ENCODE measurements around the gene RAMP2.
A peak's percentile ranks its signal among the peaks of the same experiment; 100 is the strongest.
"Not testable (repeated sequence)": the region's sequence is repeated elsewhere in the genome, so short reads cannot be mapped to it uniquely, and the experiment has no call there.

RAMP2 gene

DNA sequence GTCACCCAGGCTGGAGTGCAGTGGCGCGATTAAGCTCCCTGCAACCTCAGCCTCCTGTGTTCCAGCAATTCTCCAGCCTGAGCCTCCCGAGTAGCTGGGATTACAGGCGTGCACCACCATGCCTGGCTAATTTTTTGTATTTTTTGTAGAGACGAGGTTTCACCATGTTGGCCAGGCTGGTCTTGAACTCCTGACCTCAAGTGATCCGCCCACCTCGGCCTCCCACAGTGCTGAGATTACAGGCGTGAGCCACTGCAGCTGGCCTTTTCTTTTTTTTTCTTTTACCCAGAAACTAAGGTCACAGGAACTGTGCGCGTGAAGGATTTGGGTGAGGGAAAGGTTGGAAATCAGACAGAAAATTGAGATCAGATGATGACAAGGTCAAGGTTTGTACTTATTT is 8.9 kb downstream of the RAMP2 start:
- not testable (repeated sequence) for DNase-seq

DNA sequence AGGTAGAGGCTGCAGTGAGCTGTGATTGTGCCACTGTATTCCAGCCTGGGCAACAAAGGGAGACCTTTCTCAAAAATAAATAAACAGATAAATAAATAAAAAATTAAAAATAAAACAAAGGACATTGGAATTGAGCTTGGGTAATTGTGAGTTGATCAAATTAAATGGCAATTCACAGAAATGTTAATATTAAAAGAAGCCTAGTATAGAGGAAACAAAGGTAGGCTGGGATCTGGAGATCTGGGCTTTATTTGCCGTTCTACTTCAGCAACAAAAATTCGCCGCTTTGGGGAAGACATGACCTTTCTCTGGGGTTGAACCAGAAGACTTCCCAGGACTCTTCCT is 11.9 kb downstream of the RAMP2 start:
- no peak for DNase-seq

DNA sequence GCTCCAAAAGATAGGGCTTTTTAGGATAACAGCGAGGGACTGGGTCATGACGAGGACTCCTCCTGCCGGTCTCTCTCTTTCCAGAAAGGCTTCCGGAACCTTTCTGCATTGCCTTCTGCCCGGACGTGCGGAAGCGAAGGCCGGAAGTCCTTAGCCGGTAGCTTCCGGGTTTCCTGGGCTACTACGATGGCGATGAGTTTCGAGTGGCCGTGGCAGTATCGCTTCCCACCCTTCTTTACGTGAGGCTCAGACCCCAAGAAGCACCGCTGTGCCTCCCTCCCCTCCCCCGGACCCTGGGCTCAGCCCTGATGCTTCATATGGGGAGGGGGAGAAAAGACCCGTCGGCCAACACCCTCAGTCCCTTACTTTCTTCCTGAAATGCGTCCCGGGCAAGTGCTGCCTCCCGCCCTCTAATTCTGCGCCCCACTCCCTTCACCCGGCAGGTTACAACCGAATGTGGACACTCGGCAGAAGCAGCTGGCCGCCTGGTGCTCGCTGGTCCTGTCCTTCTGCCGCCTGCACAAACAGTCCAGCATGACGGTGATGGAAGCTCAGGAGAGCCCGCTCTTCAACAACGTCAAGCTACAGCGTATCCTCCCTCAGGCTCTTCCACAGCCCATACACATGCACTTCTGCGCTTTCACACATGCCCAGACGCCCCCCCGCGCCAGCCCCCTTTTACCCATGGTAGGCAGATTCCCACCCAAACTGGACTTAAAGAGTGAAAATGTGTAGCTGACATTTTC is 12.4 kb downstream of the RAMP2 start, which contains the start of gene VPS25:
VPS25 (plus strand) TSS at position 160 of the 746 bp plus-strand sequence; CDS start at position 187, 27 bp downstream.
- peak; percentile 89 for DNase-seq

DNA sequence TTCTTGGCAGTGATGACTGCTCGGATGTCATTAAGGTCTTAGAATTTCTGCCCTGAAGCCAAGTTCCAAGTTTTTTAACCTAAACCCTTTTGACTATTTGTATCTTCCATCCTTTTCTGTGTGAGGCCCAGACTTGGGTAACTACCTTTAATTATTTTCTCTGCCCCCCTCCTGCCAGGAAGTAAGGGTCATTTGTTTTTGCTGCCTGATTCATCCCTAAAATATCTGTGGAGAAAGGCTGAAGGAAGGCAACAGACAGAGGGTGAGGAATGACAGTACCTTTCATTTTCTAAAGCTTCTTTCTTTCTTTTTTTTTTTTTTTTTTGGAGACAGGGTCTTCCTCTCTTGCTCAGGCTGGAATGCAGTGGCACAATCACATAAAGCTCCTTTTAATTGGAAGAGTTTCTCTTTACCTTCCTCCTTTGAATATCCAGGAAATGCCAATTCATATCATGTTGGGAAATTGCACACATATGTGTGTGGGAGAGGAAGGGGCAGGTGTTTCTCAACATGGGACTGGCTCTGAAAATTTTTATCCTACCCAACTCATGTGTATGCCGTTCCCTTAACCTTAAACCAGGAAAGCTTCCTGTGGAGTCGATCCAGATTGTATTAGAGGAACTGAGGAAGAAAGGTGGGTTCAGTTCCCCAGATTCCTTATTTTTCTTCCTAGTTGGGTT is 13.2 kb downstream of the RAMP2 start:
- peak; percentile 41 for DNase-seq

DNA sequence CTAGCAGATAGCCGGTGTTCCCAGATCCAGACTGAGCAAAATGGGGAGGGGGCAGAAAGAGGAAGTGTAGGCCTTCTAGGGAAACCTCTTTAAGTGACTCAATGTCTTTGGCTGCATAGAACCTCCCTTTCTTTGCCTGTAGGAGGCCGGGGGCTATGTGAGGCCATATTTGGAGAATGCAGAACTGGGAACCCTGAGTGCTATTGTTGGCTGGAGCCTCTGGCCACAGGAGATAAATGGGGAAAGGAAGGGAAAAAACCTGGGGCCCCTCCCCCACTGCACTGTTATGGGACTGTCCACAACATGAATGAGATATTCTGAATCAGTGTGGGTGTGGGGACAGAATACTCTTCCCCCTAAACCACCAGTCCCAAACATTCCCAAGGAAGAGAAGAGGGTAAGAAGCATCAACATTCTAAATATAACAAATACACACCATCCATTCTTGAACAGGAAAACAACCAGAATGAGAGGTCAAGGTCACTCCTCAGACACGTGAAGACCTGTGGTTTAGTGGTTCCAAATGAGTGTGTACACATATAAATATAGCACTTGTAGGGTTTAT is 14.6 kb downstream of the RAMP2 start:
- DNase-seq = peak; percentile 47

DNA sequence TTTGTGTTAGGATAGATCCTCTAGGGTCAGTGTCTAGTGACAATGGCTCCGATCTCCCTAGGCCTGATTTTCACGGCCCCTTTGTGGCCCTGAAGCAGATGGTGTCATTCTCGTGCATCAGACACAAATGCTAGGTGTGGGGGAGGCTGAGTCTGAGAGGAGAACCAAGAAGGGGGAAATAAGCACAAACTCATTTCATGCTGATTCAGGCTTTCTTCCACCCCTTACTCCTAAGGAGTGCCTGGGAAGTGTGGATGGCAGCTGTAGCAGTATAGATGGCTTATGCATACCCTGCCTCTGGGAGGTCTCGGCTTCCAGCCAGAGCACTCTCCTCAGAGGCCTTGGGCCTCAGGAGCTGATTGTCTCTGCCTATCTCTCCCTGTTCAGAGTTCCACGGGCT is 17.5 kb downstream of the RAMP2 start:
- no peak for DNase-seq

DNA sequence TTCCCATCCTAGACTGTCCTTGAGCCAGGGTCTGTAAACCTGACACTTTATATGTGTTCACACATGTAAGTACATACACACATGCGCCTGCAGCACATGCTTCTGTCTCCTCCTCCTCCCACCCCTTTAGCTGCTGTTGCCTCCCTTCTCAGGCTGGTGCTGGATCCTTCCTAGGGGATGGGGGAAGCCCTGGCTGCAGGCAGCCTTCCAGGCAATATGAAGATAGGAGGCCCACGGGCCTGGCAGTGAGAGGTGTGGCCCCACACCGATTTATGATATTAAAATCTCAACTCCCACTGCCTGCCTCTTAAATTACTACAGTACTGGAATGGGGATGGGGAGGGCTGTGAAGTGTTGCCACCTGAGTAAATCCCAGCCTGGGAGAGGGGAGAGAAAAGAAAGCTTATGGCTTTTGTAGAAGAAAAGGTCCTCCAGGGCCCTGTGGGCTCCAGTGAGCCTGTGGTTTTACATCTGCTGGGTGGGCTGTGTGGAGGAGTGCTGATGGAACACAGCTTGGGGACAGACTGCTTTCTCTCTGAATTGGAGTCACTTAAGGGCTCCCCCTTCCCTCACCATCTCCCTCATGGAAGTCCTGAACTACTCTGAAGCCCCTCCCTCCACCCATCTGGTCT is 18.4 kb downstream of the RAMP2 start:
- DNase-seq = no peak

DNA sequence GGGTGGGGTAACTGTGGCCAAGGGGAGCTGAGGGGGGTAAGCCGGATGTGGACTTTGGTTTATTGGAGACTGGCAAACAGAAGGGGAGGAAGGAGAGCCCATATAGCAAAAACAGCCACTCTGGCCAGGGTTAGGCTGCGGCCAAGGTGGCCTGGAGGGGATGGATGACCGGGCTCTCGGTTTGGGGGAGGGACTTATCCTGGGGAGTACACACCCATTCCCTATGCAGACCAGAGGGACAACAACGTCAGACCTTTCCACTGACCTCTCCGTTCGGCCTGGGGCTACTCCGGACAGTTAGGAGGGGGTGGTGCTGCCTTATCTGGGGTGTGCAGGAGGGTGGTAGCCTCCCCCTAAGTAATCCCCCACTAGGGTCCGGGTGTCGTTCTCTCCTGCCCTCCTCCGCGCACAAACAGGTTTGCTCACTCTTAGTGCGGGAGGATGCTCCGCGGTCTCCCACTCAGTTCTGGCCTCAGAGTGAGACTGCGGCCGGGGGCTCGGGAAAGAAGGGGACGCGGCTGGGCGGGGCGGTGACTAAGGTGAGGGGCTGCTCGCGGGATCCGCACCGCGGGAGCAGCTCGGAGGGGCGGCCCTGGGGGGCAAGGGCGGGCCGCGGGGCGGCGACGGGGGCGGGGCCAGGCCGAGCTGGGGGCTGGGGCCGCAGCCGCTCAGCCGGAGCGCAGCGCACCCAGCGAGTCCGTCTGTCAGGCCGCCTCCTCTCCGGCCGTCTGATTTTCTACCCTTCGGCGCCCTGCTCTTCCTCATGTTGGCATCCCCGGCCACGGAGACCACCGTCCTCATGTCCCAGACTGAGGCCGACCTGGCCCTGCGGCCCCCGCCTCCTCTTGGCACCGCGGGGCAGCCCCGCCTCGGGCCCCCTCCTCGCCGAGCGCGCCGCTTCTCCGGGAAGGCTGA is 19.2 kb downstream of the RAMP2 start, which contains the start of gene WNK4:
WNK4 (plus strand) TSS at position 675 of the 915 bp plus-strand sequence; CDS start at position 764, 89 bp downstream.
- DNase-seq = peak; percentile 23

DNA sequence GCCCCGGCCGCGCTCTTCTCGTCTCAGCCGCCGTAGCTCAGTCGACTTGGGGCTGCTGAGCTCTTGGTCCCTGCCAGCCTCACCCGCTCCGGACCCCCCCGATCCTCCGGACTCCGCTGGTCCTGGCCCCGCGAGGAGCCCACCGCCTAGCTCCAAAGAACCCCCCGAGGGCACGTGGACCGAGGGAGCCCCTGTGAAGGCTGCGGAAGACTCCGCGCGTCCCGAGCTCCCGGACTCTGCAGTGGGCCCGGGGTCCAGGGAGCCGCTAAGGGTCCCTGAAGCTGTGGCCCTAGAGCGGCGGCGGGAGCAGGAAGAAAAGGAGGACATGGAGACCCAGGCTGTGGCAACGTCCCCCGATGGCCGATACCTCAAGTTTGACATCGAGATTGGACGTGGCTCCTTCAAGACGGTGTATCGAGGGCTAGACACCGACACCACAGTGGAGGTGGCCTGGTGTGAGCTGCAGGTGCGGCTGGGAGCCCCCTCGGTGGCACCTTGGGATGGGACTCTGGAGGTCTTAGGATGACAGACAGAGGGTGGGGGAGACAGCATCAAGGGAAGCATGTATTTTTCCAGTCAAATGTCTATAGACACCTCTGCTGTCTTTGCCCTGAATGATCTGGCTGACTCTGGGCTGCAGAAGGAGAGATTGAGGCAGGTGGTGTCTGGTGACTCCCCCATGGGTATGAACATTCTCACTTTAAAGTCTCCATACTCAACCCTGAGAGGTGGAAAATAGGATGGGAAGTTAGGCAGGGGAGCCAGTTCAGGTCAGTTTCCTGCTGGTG is 20.0 kb downstream of the RAMP2 start:
- no peak for DNase-seq

DNA sequence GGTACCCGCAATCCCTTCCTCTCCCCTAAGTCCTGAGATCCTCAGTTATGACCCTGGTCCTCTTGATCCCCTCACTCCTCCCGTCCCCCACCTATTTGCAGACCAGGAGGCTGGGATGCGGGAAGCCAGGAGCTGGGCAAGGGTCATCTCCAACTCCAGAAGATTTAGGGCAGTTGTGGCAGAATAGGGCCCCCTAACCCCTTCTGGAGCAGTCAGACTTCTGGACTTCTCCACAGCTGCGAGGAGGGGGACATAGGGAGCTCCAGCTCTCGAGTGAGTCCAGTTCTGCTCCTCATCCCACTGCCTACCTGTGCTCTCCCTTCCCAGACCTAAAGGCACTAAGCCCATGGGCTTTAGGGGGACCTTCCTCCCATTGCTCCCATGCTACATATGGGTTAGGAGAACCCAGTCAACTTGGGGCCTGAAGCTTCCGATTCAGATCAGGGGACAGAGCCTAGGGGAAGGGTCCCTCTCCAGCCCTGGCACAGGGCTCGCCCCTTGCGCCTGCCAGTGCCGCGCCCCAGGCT is 20.7 kb downstream of the RAMP2 start:
- DNase-seq = no peak

DNA sequence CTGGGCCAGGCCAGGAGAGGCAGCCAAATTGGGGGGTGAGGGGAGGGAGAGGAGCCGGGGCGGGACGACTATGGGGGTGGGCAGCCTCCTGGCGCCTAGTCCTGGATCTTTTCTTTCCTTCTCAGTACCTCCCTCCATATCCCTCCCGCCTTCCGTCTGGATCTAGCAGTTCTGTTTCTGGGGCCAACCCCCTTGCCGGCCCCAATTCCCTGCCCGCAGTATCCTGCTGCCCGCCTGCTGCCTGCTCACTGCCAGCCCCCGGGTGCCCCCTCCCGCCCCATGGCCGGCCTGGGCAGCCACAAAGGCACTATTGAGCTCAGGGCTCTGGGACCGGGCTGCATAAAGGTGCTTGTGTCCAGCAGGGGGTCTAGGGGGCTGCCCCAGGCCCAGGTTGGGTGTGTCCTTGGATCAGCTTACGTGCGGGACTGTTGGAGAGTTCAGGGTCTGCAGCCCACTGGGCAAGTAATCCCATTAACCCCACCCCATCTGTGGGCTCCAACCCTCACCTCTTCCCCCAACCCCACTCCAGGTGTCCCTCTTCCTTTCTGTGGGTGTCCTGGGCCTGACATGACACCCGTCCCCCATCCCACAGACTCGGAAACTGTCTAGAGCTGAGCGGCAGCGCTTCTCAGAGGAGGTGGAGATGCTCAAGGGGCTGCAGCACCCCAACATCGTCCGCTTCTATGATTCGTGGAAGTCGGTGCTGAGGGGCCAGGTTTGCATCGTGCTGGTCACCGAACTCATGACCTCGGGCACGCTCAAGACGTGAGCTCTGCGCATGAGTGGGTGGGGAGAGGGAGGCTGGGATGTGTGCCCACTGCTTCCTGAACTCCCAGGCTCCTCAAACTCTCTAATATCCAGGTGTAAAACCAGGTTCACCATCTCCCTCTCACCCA is 21.4 kb downstream of the RAMP2 start:
- DNase-seq = no peak

DNA sequence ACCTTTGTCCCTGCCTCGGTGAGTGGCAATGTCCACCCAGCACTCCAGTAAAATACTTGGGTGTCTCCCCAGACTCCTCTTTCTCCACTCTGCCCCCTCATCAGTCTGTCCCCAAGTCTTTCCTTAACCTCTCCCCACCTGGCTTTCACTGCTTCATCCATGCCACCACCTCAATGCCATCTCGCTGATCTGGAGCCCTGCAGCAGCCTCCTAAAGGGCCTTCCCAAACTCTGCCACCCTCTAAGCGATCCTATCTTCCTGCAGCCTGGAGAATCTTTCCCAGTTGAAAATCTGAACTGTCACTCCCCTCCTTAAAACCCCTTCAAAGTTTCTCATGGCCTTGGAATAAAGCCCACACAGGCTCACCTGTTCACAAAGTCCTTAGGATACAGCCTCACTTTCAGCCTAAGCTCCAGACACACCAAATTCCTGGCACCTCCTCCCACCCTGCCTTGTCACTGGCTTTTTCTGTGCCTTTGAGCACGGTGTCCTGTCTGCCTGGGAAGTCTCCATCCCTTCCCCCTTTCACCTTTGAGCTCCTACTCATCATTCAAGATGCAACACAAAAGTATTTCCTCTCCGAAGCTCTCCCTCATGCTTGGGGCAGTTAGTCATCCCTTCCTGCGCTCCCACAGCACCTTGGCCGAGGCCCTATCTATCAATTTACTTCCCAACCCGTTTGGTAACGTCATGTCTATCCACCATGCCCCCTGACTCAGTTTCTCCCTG is 22.2 kb downstream of the RAMP2 start:
- peak; percentile 56 for DNase-seq

DNA sequence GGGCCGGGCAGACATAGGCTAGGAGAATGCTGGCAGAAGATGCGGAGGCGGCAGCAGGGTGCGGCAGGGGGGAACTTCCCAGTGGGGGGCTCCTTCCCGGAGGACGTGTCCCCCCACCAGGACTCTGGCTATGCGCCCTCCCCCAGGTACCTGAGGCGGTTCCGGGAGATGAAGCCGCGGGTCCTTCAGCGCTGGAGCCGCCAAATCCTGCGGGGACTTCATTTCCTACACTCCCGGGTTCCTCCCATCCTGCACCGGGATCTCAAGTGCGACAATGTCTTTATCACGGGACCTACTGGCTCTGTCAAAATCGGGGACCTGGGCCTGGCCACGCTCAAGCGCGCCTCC is 22.7 kb downstream of the RAMP2 start:
- DNase-seq = no peak

DNA sequence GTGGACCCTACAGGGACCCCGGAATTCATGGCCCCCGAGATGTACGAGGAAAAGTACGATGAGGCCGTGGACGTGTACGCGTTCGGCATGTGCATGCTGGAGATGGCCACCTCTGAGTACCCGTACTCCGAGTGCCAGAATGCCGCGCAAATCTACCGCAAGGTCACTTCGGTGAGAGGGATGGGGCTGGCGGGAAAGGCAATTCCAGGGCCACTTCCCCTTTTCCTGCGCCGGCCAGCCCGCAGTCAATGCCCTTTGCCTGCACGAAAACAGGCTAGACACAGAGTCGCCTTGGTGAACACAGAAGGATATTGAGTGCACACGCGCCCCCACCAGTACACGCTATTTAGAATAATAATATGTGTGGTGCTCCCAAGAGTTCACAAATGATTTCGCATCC is 23.4 kb downstream of the RAMP2 start:
- no peak for DNase-seq

DNA sequence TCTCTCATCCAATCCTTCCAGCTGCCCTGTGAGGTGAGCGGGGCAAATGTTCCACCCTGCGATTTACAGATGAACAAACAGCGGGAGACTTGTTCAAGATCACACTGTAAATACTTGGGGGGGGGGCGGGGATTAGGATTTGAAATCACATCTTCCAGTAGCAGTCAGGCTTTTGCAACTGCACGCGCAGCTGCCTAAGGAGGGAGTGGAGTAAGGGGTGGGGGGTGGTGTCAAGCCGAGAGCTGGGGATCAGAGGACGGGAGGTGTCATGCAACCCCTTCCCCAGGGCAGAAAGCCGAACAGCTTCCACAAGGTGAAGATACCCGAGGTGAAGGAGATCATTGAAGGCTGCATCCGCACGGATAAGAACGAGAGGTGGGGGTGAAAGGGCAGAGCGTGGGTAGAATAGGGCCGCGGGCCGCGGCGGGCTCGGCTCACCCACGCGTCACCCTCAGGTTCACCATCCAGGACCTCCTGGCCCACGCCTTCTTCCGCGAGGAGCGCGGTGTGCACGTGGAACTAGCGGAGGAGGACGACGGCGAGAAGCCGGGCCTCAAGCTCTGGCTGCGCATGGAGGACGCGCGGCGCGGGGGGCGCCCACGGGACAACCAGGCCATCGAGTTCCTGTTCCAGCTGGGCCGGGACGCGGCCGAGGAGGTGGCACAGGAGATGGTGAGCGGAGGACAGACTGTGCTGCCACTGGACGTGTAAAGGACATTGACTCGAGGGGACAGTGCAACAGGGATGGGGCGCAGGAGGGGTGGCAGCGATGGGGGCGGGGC is 24.0 kb downstream of the RAMP2 start:
- no peak for DNase-seq

DNA sequence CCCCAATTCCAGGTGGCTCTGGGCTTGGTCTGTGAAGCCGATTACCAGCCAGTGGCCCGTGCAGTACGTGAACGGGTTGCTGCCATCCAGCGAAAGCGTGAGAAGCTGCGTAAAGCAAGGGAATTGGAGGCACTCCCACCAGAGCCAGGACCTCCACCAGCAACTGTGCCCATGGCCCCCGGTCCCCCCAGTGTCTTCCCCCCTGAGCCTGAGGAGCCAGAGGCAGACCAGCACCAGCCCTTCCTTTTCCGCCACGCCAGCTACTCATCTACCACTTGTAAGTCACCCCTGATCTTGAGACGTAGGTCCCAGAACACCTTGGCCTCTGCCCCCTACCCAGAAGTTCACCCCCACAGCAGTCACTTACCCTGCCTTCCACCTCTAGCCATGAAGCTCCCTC is 26.2 kb downstream of the RAMP2 start:
- DNase-seq = no peak

DNA sequence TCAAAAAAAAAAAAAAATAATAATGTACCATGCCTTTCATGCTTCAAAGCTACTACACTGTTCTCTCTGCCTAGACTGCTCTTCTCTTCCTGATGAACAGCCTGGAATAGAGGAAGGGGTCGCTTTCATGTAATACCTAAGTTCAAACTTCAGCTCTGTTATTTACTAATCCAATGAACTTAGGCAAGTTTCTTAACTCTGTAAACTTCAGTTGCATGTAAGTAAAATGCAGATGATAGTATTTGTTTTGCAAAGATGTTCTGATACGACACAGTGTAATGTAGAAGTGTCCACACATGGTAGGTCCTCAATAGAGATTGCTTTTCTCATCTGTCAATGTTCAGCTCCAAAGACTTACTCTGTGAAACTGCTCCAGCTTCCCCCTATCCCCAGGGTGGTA is 30.9 kb downstream of the RAMP2 start:
- no peak for DNase-seq

DNA sequence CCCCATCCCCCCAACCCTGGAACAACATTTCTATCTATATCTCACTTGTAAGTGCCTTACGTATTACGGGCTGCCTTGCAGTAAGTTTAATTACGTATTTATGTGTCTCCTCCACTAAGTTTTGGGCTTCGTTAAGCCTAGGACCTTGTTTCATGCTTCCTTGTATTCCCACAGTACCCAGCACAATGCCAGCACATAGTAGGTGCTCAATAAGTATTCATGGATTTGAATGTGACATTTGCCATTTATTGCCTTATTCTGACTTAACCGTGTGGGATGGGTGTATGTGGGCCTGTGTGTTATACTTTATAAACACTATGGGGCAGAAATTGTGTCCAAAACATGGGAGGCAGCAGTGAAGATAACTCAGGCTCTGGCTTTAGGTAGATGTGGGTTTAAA is 31.5 kb downstream of the RAMP2 start:
- no peak for DNase-seq

DNA sequence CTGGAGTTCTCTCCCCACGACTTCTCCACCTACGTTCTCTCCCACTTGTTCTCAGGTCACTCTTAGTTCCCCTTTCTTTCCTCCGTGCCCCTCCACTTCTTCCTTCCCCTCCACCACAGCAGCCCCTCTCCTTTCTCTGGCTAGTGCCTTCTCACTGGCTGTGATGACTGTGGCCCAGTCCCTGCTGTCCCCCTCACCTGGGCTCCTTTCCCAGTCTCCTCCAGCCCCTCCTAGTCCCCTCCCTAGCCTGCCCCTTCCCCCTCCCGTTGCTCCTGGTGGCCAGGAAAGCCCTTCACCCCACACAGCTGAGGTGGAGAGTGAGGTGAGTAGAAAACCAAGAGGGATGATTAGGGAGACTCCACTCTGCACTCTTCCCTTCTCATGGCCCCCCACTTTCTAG is 34.0 kb downstream of the RAMP2 start:
- no peak for DNase-seq
